Panc1 (cell line): ENCODE data around the gene ASCC1. TPM values are rescaled to one million over a fixed set of nuclear protein-coding genes. Genes with fewer than 3 reads are reported as not detected.
A peak's percentile ranks its signal among the peaks of the same experiment; 100 is the strongest.

Experiments
- ATAC-seq: fragments of 200-7000 bp; cut with Tn5 transposase; 2 replicates; pipeline ENCODE4 v1.9.1; 2020; ENCODE audit warnings: mild to moderate bottlenecking, moderate library complexity
- BruUV-seq: library from RNA; stranded (reverse); fragments of 400-500 nt; replicated peaks from 2 replicates; lab custom pipeline; 2021; lab: Mats Ljungman, UMichigan
- CTCF ChIA-PET: fragments of 300-600 bp; sonication (Branson Sonifier 250); formaldehyde crosslinking; loops from one replicate; lab custom pipeline; 2022; ENCODE audit warnings: antibody characterized with exemption; lab: Charles Lee
- POLR2A ChIA-PET: fragments of 300-600 bp; sonication (Branson Sonifier 250); formaldehyde crosslinking; loops from one replicate; lab custom pipeline; 2022; ENCODE audit warnings: antibody characterized with exemption; lab: Charles Lee
- DNase-seq: peaks from one replicate; pipeline ENCODE4 v3.0.0-alpha.2; 2010; ENCODE audit warnings: low read depth, low spot score
- H3K27ac ChIP-seq: 2 replicates; pipeline ENCODE4 v1.5.1; 2011; ENCODE audit warnings: mild to moderate bottlenecking, low read length, inconsistent platforms
- H3K27me3 ChIP-seq: fragments of 200-500 bp; sonication (Bioruptor generic); 2 replicates; pipeline ENCODE4 v1.6.0; 2014; ENCODE audit warnings: low read length, inconsistent platforms; ENCODE audit not compliant: control insufficient read depth, insufficient read depth
- H3K36me3 ChIP-seq: fragments of 200-500 bp; sonication (Bioruptor generic); 2 replicates; pipeline ENCODE4 v1.5.1; 2014; ENCODE audit warnings: inconsistent platforms, mild to moderate bottlenecking, low read length, moderate library complexity; ENCODE audit not compliant: control insufficient read depth, insufficient read depth
- H3K4me1 ChIP-seq: 2 replicates; pipeline ENCODE4 v1.5.1; 2011; ENCODE audit warnings: inconsistent platforms, mild to moderate bottlenecking, low read length, moderate library complexity; ENCODE audit not compliant: control insufficient read depth, insufficient read depth
- H3K4me3 ChIP-seq, 2 experiments: 2 replicates each; pipeline ENCODE4 v1.5.1; 2011 to 2012; ENCODE audit warnings: low read depth in 2 of 2, low read length in 2 of 2, mild to moderate bottlenecking in 2 of 2, inconsistent platforms in 1 of 2, moderate library complexity in 1 of 2
- H3K9me3 ChIP-seq: fragments of 200-500 bp; sonication (Bioruptor generic); 2 replicates; pipeline ENCODE4 v1.5.1; 2014; ENCODE audit warnings: low read depth, mild to moderate bottlenecking, inconsistent platforms, low read length, moderate library complexity; ENCODE audit not compliant: control insufficient read depth, insufficient read depth
- POLR2AphosphoS5 ChIP-seq: IDR thresholded peaks from 2 replicates; pipeline ENCODE4 v1.6.1; 2012; ENCODE audit warnings: mild to moderate bottlenecking, low read depth, low read length, moderate library complexity
- SIN3A ChIP-seq: IDR thresholded peaks from 2 replicates; pipeline ENCODE4 v1.6.1; 2012; ENCODE audit warnings: low read depth, mild to moderate bottlenecking, low read length, moderate library complexity, borderline replicate concordance; ENCODE audit not compliant: insufficient read depth
- TCF7L2 ChIP-seq: IDR thresholded peaks from 2 replicates; pipeline ENCODE4 v1.6.1; 2011; ENCODE audit warnings: mild to moderate bottlenecking, low read depth, low read length, inconsistent platforms
- in situ Hi-C: cut with HindIII; loops from 2 replicates; pipeline ENCODE4 v1.10.0; 2016; ENCODE audit warnings: low sequenced_read_pairs, low pct_unique_long_range_greater_than_20kb
- intact Hi-C: fragments of 100-400 bp; cut with micrococcal nuclease; formaldehyde crosslinking; loops from one replicate; pipeline ENCODE4 v1.10.0; 2022; ENCODE audit not compliant: unreplicated experiment
- total RNA-seq: library from RNA; stranded (reverse); gene quantifications from one replicate; pipeline ENCODE4 v1.2.1, GENCODE V29; 2021; ENCODE audit not compliant: unreplicated experiment
- TF ChIP-seq, protein P1 (sequence below), 2 experiments: IDR thresholded peaks; 2 replicates each; pipeline ENCODE4 v1.6.1; 2011 to 2012; ENCODE audit warnings: low read depth in 2 of 2, control low read depth in 1 of 2, low read length in 1 of 2, mild to moderate bottlenecking in 1 of 2, moderate library complexity in 1 of 2; ENCODE audit not compliant: insufficient read depth in 1 of 2
- TF ChIP-seq, protein P2 (sequence below): fragments of 450-650 bp; IDR thresholded peaks from 2 replicates; pipeline ENCODE4 v1.5.1; 2017; ENCODE audit warnings: mild to moderate bottlenecking

ASCC1 gene
- total RNA-seq, 1 experiment from 2014 or later: 114 TPM

DNA sequence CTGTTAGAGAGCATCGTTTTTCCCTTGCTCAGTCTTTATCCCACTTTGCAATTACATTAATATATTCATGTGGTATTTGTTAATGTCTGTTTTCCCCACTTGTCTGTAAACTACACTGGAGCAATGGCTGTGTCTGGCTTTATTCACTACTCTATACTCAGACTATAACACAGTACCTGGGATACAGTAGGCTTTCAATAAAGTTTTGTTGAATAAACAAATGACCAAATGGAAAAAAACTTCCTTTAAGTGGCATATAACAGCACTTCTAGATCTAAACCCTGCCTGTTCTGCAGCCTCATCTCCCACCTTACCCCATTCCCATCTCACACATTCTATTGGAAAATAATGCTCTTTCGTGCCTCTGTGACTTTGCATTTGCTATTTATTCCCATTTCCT is 70.4 kb downstream of the ASCC1 start:
- 0 out of 2 replicates have a peak, but pooled peaks have one; percentile 32 for ATAC-seq

DNA sequence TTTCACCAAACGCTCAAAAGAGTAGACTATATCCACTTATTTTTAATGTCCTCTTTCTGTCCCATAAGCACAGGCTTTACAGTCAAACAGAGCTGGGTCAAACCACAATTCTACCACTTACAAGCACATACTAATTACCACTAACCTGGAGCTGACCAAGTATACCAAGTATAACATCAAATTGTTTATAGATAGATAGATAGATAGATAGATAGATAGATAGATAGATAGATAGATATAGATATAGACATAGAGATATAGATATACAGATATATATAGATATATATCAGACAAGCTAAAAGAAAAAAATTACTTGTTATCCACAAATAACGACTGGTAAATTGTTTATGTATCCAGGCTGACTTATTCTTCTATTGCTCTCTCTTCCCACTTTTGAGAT is 75.2 kb downstream of the ASCC1 start:
- ChIA-PET POLR2A (interaction anchor here (0.5 to 0.6 kb wide), 3 partner anchors 25 to 171 kb away, joined by 4 to 7 read pairs (median 4); no protein-coding TSS in a partner anchor), CTCF (no interaction called here)
- no TSS peak for BruUV-seq
- Histone ChIP-seq H3K27me3 (no peaks in the 10 kb centered on the region), H3K36me3 (peaks cover 6% of the 10 kb centered on the region; the same call in 1 of the 2 replicates), H3K27ac (peak overlapping the region; percentile 69; the same call in 1 of the 2 replicates), H3K9me3 (no peaks in the 10 kb centered on the region), H3K4me1 (peaks cover 25% of the 10 kb centered on the region), H3K4me3 (no peak overlapping the region)
- no peak for TF ChIP-seq TCF7L2
- no peak for TF ChIP-seq SIN3A
- TF ChIP-seq, protein P1, sequence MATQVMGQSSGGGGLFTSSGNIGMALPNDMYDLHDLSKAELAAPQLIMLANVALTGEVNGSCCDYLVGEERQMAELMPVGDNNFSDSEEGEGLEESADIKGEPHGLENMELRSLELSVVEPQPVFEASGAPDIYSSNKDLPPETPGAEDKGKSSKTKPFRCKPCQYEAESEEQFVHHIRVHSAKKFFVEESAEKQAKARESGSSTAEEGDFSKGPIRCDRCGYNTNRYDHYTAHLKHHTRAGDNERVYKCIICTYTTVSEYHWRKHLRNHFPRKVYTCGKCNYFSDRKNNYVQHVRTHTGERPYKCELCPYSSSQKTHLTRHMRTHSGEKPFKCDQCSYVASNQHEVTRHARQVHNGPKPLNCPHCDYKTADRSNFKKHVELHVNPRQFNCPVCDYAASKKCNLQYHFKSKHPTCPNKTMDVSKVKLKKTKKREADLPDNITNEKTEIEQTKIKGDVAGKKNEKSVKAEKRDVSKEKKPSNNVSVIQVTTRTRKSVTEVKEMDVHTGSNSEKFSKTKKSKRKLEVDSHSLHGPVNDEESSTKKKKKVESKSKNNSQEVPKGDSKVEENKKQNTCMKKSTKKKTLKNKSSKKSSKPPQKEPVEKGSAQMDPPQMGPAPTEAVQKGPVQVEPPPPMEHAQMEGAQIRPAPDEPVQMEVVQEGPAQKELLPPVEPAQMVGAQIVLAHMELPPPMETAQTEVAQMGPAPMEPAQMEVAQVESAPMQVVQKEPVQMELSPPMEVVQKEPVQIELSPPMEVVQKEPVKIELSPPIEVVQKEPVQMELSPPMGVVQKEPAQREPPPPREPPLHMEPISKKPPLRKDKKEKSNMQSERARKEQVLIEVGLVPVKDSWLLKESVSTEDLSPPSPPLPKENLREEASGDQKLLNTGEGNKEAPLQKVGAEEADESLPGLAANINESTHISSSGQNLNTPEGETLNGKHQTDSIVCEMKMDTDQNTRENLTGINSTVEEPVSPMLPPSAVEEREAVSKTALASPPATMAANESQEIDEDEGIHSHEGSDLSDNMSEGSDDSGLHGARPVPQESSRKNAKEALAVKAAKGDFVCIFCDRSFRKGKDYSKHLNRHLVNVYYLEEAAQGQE (IDR thresholded peaks at IDR 0.05; ENCODE audit: insufficient read depth in 1 of 2, low read depth in 2 of 2, low read length in 1 of 2): no peak
- TF ChIP-seq POLR2AphosphoS5: no peak
- TF ChIP-seq, protein P2, sequence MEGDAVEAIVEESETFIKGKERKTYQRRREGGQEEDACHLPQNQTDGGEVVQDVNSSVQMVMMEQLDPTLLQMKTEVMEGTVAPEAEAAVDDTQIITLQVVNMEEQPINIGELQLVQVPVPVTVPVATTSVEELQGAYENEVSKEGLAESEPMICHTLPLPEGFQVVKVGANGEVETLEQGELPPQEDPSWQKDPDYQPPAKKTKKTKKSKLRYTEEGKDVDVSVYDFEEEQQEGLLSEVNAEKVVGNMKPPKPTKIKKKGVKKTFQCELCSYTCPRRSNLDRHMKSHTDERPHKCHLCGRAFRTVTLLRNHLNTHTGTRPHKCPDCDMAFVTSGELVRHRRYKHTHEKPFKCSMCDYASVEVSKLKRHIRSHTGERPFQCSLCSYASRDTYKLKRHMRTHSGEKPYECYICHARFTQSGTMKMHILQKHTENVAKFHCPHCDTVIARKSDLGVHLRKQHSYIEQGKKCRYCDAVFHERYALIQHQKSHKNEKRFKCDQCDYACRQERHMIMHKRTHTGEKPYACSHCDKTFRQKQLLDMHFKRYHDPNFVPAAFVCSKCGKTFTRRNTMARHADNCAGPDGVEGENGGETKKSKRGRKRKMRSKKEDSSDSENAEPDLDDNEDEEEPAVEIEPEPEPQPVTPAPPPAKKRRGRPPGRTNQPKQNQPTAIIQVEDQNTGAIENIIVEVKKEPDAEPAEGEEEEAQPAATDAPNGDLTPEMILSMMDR: no peak
- in situ Hi-C loops: no loop called here
- DNase-seq (no peak), ATAC-seq (no peak)
- intact Hi-C loops: no loop called here

More for the DNA sequence above, 70.4 kb downstream of the ASCC1 start:
- POLR2A ChIA-PET: no interaction called here
- H3K27me3 ChIP-seq: no peaks in the 10 kb centered on the region
- TF ChIP-seq SIN3A: no peak
- TF ChIP-seq, protein P1 (IDR thresholded peaks at IDR 0.05; ENCODE audit: insufficient read depth in 1 of 2, low read depth in 2 of 2, low read length in 1 of 2): no peak
- no peak for TF ChIP-seq POLR2AphosphoS5
- TF ChIP-seq TCF7L2: no peak
- TF ChIP-seq, protein P2: no peak
- H3K9me3 ChIP-seq: no peaks in the 10 kb centered on the region
- intact Hi-C loops: no loop called here
- in situ Hi-C loops: no loop called here
- H3K4me1 ChIP-seq: peaks cover 24% of the 10 kb centered on the region
- CTCF ChIA-PET: no interaction called here
- BruUV-seq: no TSS peak
- H3K27ac ChIP-seq: peak overlapping the region; percentile 75
- peaks cover 6% of the 10 kb centered on the region; the same call in 1 of the 2 replicates for H3K36me3 ChIP-seq
- no peak for DNase-seq
- H3K4me3 ChIP-seq: no peak overlapping the region
